Left colon (tissue), 2 donors: ENCODE measurements around the gene ZC3H4. TPM values are rescaled to one million over a fixed set of nuclear protein-coding genes. Genes with fewer than 3 reads are reported as not detected.
"Not testable (repeated sequence)": the region's sequence is repeated elsewhere in the genome, so short reads cannot be mapped to it uniquely, and the experiment has no call there.

ENCODE experiments used
- ATAC-seq: fragments of 200-7000 bp; cut with Tn5 transposase; one replicate; pipeline ENCODE4 v1.9.1; 2020; ENCODE audit warnings: mild to moderate bottlenecking, moderate library complexity
- DNase-seq, 2 donors: peaks; one replicate each; pipeline ENCODE4 v3.0.0-alpha.2; 2020
- intact Hi-C, 2 donors: fragments of 100-400 bp; cut with DNase I in 1 of 2; cut with micrococcal nuclease in 1 of 2; formaldehyde crosslinking; loops; one replicate each; pipeline versions ENCODE4 v1.11.2 to v1.14.0; 2022; cut with DNase I, micrococcal nuclease
- total RNA-seq, 2 donors: library from RNA; stranded (reverse); fragmentation: NEBNext Ultra II Directional; extraction: Animal tissue kit (Norgen Biotek cat#: 25700); gene quantifications; one replicate each; pipeline ENCODE4 v1.2.1, GENCODE V29; 2021
- donor health status: DM: no; HTN: no; CAD: no.
- donor health status: DM: yes; HTN: yes; CAD: no.

The ZC3H4 gene
- total RNA-seq, 2 donors from 2014 or later = 45.8 to 47.0 TPM

DNA sequence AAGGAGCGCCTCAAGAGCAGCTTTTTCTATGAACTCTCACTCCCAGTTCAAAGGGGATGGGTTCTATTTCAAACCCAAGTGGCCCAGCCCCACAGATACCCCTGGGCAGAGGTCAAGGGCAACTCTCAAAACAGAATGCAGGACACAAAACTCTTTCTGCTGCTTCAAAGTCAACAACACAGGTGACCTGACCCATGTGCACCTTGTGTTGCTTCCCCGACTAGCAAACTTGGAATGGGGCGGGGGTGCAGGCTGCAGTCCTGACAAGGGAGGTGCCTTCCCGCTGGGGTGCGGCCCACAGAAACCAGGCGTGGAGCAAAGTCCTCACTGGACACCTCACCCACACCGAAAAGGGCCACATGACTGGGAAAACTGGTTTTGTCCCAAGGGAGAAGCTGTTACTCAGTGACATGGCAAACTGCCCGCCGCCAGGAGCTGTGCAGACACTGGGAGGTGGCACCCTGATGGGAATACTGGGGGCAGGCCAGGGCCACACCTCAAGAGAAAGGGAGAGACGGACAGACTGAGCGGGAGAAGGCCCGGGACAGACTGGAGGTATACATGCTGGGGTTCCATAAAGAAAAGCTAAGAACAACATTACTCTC, 17.4 kb downstream of the ZC3H4 start:
- ATAC-seq (peak; percentile 86), DNase-seq (peak; percentile 96 to 99)
- intact Hi-C loops = no loop called here

DNA sequence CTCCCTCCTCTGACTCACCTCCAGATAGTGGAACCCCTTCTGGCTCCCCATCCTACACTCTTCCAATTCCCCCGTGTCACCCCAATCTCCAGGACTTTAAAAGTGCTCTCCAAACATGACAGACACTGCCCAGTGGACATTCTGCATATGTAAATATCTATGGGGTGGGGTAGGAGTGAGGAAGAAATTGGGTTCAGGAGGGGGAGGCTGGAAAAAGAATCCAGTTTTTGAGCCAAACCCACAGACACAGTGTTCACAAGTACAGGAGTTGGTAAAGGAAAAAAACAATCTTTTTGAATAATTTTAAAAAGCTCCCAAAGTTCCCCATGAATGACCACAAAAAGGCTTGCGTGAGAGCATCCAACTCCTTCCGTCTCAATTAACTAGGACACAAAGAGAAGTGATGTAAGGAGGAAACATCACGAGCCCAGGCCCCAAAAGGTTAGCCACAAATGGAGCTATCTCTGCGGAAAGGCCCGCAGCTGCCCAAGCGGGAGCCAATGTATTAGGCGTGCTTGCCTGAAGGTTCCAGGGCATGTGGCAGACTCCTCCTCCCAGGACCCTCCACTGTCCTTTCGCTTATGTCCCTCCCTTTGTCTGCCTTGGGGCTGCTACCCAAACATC, 18.0 kb downstream of the ZC3H4 start:
- ATAC-seq = peak; percentile 6
- peak; percentile 36 to 51 for DNase-seq
- intact Hi-C loops = no loop called here

DNA sequence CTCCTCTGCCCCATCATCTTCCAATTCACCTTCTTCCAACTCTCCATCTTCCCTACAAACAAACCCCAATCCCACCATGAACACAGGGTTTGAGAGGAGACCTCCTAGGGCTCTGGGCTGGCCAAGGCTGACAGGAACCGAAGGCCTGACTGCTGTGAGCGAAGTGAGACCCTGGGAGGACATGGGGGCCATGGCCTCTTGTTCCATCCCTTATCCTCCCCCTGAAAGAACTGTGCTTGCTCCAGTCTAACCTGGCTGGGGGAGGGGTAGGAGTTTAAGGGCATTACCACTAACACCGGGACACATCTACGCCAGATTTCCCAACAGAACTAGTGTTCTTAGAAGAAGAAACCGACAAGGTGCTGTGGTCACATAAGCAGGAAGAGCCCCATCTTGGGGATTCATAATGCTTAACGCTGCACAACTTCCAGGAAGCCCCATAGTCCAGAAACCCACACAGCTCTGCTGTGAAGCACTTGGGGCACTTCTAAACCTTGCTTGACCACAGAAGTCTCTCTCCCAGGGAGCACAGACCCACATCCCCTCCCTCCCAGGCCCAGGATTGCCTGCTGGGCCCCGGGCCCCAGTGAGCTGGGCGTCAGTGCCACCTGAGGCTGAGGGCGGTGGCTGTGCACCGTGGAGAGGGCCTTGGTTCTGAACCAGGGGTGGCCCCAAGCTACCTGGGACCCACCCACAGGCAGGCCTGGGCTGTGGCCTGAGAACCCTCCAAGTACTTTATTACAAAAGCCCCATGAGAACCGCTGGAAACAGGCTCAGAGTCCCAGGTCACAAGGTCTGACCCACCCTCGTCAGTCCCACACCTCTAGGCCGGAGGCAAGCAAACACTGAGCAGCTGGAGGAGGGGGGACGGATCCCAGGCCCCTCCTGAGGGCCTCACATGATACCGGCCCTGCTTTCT, 18.8 kb downstream of the ZC3H4 start:
- DNase-seq (peak; percentile 70 to 73), ATAC-seq (peak; percentile 52)
- intact Hi-C loops = no loop called here

DNA sequence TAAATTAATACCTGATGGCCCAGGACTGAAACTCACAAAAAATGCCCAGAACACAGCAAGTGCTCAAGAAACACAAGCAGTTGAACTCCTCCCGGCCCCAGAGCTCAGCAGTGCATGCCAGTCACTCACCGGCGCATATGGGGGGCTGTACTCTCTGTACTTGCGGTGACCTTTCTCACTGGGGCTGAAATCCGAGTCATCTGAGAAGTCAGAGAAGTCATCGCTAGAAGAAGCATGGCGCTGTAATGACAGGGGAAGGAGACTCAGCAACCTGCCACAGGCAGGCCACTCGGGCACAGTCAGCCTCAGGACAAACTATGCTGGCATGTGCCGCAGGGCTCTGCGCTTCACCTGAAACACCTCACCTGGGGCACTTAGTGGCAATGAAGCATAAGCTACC, 19.7 kb downstream of the ZC3H4 start:
- intact Hi-C loops = no loop called here
- ATAC-seq (no peak), DNase-seq (no peak)

DNA sequence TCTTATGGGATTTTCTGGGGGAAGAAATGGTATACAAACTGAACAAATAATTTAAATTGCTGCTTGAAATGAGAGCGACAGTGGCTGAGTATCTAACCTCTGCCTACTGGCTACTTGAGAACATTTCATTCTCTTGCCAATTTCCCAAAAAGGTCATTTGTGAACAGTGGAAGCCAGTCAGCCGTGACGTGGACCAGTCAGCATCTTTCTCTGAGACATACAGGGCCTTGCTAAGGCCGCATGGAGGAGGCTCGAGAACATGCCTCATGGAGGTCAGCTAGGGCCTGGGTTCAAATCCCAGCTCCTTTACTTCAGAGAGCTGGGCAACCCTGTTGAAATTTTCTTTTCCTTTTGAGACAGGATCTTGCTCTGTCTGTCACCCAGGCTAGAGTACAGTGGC, 20.3 kb downstream of the ZC3H4 start:
- no peak for DNase-seq
- intact Hi-C loops = no loop called here
- no peak for ATAC-seq

DNA sequence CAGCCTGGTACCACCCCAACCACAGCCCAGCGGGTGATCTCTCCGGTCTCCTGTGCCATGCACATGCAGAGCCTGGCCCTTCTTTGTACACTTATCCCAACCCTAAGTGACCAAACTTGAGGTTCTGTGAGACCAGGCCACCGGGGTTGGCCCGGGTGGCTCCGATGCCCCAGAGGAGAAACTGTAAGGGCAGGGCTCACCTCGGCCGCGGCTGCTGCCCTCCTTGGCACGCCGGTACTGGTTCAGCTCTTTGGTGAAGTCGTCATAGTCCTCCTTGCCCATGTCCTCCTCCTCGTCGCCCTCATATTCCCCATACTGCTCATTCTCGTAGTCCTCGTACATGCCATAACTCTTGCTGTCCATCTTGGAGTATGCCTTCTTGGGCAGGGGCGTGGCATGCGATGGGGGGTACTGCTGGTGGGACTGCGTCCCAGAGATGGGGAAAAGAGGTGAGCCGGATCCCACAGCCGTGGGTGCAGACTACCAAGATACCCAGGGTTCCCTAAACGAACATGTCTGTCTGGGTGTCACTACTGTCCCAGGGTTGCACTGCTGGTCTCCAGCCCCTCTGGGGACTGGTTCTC, 23.7 kb downstream of the ZC3H4 start:
- DNase-seq (no peak), ATAC-seq (no peak)
- intact Hi-C loops = no loop called here

DNA sequence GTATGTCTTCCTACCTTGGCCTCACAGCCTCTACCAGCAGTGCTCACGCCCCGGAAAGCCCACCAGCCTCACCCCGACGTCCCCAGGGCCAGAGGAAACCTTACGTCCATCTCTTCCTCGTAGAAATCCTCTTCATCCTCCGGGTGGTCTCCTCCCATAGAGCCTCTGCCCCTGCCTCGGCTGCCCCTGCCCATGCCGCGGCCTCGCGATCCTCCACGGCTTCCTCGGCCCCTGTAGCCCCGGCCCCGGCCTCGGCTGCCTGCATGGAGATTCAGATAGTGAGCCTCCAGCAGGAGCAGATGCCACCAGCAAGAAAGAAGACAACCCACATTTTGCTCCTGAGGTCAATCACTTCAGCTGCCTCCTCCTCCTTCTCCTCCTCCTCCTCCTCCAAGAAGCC, 27.3 kb downstream of the ZC3H4 start:
- intact Hi-C loops = no loop called here
- DNase-seq = no peak
- ATAC-seq = no peak

DNA sequence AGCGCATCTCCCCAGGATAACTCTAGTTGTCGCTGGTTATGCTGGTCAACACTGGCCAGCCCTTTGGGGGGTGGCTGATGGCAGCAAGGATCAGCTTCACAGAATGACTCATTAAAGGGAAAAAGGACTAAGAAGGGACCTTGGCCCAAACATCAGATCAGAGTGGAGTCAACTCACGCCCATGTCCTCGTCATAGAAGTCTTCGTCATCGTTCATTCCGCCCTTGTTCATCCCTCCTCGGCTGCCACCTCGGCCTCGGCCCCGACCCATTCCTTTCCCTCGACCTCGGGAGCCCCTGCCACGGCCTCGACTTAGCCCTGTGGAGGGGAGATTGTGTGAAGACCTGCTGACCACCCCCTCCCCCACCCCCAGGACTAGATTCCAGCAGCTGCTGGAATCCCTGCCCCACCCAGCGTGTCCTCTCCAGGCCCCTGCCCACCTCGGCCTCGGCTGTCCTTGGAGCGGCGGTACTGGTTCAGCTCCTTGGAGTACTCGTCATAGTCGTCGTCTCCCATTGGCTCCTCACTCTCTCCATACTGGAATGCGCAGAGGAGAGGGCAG, 28.6 kb downstream of the ZC3H4 start:
- ATAC-seq (no peak), DNase-seq (no peak)
- intact Hi-C loops = loop anchor here in 1 of 2 donors (5.0 kb wide), 2 partner anchors 32 to 47 kb away; partner anchors contain the start of gene SAE1

DNA sequence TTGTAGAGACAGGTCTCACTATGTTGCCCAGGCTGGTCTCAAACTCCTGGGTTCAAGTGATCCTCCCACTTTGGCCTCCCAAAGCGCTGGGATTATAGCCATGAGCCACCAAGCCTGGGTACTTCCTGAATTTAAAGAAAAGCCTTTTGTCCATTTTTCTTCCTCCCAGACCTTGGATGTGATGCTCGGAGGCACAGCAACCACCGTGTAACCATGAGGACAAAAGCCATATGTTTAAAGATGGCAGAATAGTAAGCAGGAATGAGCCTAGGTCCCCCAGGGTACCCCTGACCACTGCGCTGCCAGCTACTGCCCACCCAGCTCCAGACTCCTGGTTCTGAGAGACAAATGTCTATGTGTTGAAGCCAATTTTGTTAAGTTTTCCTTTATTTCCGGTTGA, 31.1 kb downstream of the ZC3H4 start:
- DNase-seq (no peak), ATAC-seq (no peak)
- intact Hi-C loops = loop anchor here in 1 of 2 donors (5.0 kb wide), 2 partner anchors 35 to 50 kb away; partner anchors contain the start of gene SAE1

DNA sequence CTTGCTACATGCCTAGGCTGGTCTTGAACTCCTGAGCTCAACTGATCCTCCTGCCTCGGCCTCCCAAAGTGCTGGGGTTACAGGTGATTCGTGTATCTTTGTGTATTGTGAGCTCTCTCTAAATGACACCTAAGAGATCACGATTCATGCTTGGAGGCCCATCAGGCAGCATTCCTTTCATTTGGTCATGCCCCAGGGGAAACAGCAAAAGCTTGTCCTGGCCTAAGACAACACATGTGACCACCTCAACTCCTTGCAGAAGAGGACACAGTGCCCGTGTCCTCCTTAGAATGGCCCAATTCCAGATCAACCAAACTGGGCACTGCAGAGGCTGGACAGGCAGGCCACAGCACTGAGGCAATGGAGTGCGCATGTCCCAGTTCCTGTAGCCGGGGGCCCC, 32.5 kb downstream of the ZC3H4 start:
- ATAC-seq (no peak), DNase-seq (no peak)
- intact Hi-C loops = loop anchor here (2.0 to 5.0 kb wide), 3 partner anchors 36 to 51 kb away; partner anchors contain the start of gene SAE1 (in 1 of the 2)

DNA sequence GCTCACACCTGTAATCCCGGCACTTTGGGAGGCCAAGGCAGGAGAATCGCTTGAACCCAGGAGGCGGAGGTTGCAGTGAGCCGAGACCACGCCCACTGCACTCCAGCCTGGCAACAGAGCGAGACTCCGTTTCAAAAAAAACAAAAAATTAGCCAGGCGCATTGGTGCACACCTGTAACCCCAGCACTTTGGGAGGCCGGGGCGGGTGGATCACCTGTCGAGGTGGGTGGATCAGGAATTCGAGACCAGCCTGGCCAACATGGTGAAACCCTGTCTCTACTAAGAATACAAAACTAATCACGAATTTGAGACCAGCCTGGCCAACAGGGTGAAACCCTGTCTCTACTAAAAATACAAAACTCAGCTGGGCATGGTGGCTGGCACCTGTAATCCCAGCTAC, 35.2 kb downstream of the ZC3H4 start:
- intact Hi-C loops, ATAC-seq, DNase-seq: not testable (repeated sequence)

DNA sequence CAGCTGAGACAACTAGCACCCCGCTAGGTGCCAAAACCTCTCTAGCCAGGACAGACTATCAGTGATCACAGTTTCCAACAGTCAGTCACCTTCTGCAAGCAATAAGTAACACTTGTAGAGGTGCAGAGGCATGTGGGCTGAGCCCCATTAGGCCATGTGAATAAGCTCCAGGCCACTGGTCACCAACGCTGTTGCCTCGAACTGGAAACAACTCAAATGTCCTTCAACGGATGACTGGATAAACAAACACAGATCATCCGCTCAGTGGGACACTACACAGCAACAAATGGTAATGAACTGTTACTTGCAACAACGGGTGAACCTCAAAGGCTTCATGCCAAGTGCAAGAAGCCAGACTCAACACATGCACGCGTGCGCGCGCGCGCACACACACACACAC, 37.6 kb downstream of the ZC3H4 start:
- no peak for ATAC-seq

DNA sequence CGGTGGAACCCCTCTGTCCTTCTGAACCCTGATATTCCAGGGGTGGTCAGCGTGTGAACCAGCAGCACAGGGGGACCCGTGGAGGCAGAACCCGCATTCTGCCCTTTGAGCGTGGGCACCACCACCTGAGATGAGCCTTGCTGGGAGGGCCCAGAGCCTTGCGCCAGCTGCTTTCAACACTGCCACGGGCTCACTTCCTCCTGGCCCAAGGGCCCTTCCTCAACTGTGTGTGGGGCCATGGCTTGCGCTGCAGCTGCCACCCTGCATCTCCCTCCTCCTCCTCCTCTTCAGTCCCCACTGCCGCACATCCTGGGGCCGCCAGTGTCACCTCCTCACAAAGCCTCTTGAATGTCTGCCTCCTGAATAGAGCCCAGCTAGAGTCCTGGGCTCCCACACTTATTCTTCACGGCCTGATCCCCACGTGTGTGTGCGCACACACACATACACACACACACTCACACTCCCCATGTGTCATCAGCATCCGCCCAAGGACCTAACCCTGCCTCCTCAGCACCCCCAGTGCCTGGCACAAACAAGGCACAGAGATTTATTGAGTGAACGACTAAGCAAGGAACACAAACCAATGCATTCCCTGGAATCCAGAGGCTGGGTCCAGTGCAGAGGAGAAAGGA, 38.3 kb downstream of the ZC3H4 start:
- ATAC-seq (no peak), DNase-seq (no peak)
- intact Hi-C loops = no loop called here

More for the DNA sequence above, 37.6 kb downstream of the ZC3H4 start:
- no peak for DNase-seq
- intact Hi-C loops = no loop called here

DNA sequence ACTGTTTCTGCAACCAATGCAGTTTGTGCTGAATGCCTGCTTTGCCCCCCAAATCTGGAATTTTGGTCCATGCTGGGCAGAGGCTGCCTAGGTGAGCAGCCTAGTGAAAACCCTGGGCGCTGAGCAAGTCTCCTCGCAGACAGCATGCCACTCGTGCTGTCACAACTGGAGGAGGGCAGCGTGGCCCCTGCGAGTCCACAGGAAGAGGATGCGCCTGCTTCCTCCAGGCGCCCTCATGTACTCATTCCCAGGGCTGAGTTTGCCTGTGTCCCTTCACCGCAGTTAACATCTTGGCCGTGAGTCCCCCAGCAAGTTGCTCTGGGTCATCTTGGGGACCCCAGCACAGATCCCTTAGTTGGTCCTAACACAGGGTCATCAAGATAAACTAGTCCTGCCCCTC, 39.0 kb downstream of the ZC3H4 start:
- intact Hi-C loops = no loop called here
- no peak for DNase-seq

DNA sequence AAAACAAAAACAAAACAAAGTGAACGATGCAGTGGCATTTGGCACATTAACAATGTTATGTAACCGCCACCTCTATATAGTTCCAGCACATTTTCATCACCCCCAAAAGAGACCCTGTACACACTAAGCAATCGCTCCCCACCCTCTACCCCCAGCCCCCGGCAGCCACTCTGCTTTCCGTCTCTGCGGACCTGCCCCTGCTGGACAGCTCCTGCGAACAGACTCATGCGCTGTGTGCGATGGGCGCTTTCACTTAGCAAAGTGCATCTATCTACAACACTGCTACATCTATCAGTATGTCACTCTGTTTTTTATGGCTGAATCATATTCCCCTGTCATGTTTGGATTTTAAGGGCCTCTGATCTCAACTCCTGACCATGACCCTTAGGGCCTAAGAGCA, 40.0 kb downstream of the ZC3H4 start:
- no peak for DNase-seq
- no peak for ATAC-seq
- intact Hi-C loops = no loop called here

More for the DNA sequence above, 39.0 kb downstream of the ZC3H4 start:
- no peak for ATAC-seq

DNA sequence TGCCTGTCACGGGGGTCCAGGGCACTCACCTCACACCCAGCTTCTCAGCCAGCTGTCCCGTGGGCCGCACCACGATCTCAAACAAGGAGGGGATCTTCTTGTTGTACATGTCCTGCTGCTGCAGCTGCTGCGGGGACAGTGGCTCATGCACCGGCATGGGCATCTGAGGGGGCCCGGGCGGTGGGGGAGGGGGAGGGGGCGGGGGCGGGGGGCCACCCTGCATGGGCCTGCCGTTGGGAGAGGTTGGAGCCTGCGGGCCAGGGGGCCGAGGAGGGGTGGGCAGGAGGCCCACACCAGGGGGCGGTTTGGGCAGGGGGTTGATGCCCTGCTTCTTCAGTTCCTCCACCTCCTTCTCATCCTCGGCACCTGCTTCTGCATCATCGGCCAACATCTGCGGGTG, 41.3 kb downstream of the ZC3H4 start:
- DNase-seq (no peak), ATAC-seq (no peak)
- intact Hi-C loops = no loop called here

DNA sequence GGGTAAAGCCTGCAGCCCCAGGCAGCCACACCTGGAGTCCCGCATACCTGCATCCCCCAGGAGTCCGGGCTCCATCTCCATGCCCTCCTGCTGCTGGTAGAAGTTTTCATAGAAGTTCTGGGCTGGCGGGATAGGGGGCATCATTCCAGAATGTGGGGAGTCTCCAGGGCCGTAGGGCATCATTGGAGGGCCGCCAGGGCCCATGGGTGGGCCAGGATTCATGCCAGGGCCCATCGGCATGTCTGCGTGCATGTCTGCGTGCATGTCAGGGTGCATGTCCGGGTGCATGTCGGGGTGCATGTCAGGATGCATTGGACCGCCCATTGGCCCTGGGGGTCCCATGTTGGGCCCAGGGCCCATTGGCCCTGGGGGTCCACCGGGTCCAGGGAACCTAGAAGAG, 41.8 kb downstream of the ZC3H4 start:
- intact Hi-C loops = no loop called here
- DNase-seq (no peak), ATAC-seq (no peak)

DNA sequence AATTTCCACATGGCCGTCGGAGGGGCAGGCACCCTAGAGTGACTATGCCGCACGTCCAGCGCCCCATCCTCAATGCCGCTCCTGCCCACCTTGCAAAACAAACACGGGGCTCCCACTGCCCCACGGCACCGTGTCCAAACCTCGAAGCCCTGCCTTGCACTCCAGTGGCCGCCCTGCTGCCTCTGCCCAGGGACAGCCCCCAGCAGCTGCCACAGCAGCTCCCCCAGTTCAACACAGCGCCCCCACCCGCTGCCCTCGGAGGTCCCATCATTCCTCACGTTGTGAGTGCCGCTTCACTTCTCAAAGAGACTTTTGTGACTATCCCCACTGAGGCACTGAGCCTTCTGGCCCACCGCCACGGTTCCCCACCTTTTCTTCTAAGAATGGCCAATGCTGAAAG, 42.8 kb downstream of the ZC3H4 start:
- ATAC-seq (no peak), DNase-seq (no peak)
- intact Hi-C loops = no loop called here

DNA sequence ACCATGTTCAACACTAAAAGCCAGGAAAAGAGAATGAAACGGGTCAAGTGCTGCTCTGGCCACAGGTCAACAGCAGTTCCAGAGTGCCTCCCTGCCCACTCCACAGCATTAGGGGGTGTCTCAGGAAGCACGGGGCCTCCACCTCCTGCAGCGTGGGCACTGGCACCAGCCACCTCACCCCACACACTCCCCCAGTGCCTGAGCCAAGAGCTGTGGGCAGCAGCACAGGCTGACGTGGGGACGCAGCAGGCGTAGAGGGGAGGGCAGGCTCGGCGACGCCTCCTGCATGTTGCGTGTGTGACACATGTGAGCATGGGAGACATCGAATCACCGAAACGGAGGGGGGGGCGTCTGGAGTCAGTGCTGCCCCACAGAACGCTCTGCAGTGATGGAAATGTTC, 43.8 kb downstream of the ZC3H4 start:
- intact Hi-C loops = no loop called here
- DNase-seq (no peak), ATAC-seq (no peak)
